ENCODE results near the gene THPO. TPM values are rescaled to one million over a fixed set of nuclear protein-coding genes. Genes with fewer than 3 reads are reported as not detected.

The THPO gene
- total RNA-seq, 1 donor from 2014 or later: 0.20 TPM

- no peak for ATAC-seq
- H3K9me3 ChIP-seq: no peaks in the 10 kb centered on the region
- H3K4me3 ChIP-seq: no peak overlapping the region
- peaks cover 15% of the 10 kb centered on the region for H3K27me3 ChIP-seq
- DNase-seq: no peak
- TF ChIP-seq CTCF (IDR thresholded peaks at IDR 0.05): no peak
- H3K27ac ChIP-seq: no peak overlapping the region
- H3K36me3 ChIP-seq: no peaks in the 10 kb centered on the region
- H3K4me1 ChIP-seq: peaks cover 12% of the 10 kb centered on the region
- intact Hi-C loops (cut with DNase I): no loop called here
These were observed 6.9 kb upstream of the THPO start for GRCh38 chr3:184384856-184385422.

GRCh38 chr3:184384342-184384741 is 6.3 kb upstream of the THPO start:
- TF ChIP-seq CTCF (IDR thresholded peaks at IDR 0.05): no peak
- DNase-seq (no peak), ATAC-seq (no peak)
- Histone ChIP-seq H3K36me3 (no peaks in the 10 kb centered on the region), H3K27me3 (peaks cover 17% of the 10 kb centered on the region), H3K27ac (no peak overlapping the region), H3K4me3 (no peak overlapping the region), H3K9me3 (no peaks in the 10 kb centered on the region), H3K4me1 (peaks cover 12% of the 10 kb centered on the region)
- intact Hi-C loops (cut with DNase I): no loop called here

GRCh38 chr3:184383033-184383740 is 5.2 kb upstream of the THPO start:
- Histone ChIP-seq H3K27ac (no peak overlapping the region), H3K4me3 (no peak overlapping the region), H3K9me3 (no peaks in the 10 kb centered on the region), H3K36me3 (no peaks in the 10 kb centered on the region), H3K27me3 (peaks cover 21% of the 10 kb centered on the region), H3K4me1 (peaks cover 12% of the 10 kb centered on the region)
- DNase-seq: no peak
- intact Hi-C loops (cut with DNase I): no loop called here
- ATAC-seq: no peak
- no peak for TF ChIP-seq CTCF (IDR thresholded peaks at IDR 0.05)

GRCh38 chr3:184382326-184383032 is 4.5 kb upstream of the THPO start:
- no peak overlapping the region for H3K27ac ChIP-seq
- H3K4me1 ChIP-seq: peaks cover 12% of the 10 kb centered on the region
- no peak for TF ChIP-seq CTCF (IDR thresholded peaks at IDR 0.05)
- ATAC-seq (no peak), DNase-seq (no peak)
- H3K27me3 ChIP-seq: peaks cover 21% of the 10 kb centered on the region
- intact Hi-C loops (cut with DNase I): no loop called here
- H3K36me3 ChIP-seq: no peaks in the 10 kb centered on the region
- H3K9me3 ChIP-seq: no peaks in the 10 kb centered on the region
- no peak overlapping the region for H3K4me3 ChIP-seq

GRCh38 chr3:184381261-184382224 is 3.5 kb upstream of the THPO start:
- Histone ChIP-seq H3K4me3 (peak overlapping the region; percentile 48), H3K36me3 (no peaks in the 10 kb centered on the region), H3K9me3 (no peaks in the 10 kb centered on the region), H3K4me1 (peaks cover 12% of the 10 kb centered on the region), H3K27ac (no peak overlapping the region), H3K27me3 (peaks cover 25% of the 10 kb centered on the region)
- no peak for TF ChIP-seq CTCF (IDR thresholded peaks at IDR 0.05)
- no peak for DNase-seq
- intact Hi-C loops (cut with DNase I): no loop called here
- peak; percentile 50 for ATAC-seq

All from upper lobe of right lung (tissue), 1 donor.